SU-DHL-6 (cell line): ENCODE measurements around the gene RNF114.

Source experiments
- H2AFZ ChIP-seq: fragments of 200-600 bp; sonication (generic); 2 replicates; pipeline ENCODE4 v1.6.1; 2014; ENCODE audit warnings: low read depth, mild to moderate bottlenecking, moderate library complexity, mixed read lengths, antibody characterized with exemption, low read length; ENCODE audit not compliant: severe bottlenecking
- H3F3A ChIP-seq: fragments of 200-600 bp; shearing (Covaris generic); 2 replicates; pipeline ENCODE4 v1.6.0; 2016; ENCODE audit warnings: antibody characterized with exemption, mild to moderate bottlenecking; ENCODE audit not compliant: insufficient read depth
- H3K27ac ChIP-seq: fragments of 200-600 bp; sonication (generic); 2 replicates; pipeline ENCODE4 v1.5.1; 2016; ENCODE audit warnings: low read depth, mild to moderate bottlenecking, low read length, moderate library complexity, mixed read lengths
- H3K27me3 ChIP-seq: fragments of 200-600 bp; sonication (generic), shearing (Covaris generic); 2 replicates; pipeline ENCODE4 v1.6.0; 2014; ENCODE audit warnings: mild to moderate bottlenecking, low read length
- H3K36me3 ChIP-seq: fragments of 200-600 bp; sonication (generic); 2 replicates; pipeline ENCODE4 v1.6.1; 2014; ENCODE audit warnings: mild to moderate bottlenecking, low read length, mixed read lengths
- H3K4me2 ChIP-seq: fragments of 300-600, 200-600 bp; shearing (Covaris generic), sonication (generic); 2 replicates; pipeline ENCODE4 v1.6.0; 2014; ENCODE audit warnings: low read length, low read depth, mild to moderate bottlenecking; ENCODE audit not compliant: poor library complexity, severe bottlenecking
- H3K4me3 ChIP-seq: fragments of 200-600 bp; sonication (generic); 2 replicates; pipeline ENCODE4 v1.5.1; 2014; ENCODE audit warnings: antibody characterized with exemption, low read length, mild to moderate bottlenecking, mixed read lengths; ENCODE audit not compliant: insufficient read depth, poor library complexity, severe bottlenecking
- H3K79me2 ChIP-seq: fragments of 200-600 bp; sonication (generic); 2 replicates; pipeline ENCODE4 v1.6.1; 2014; ENCODE audit warnings: mild to moderate bottlenecking, low read length, moderate library complexity; ENCODE audit not compliant: insufficient read depth
- H3K9ac ChIP-seq: fragments of 200-600 bp; sonication (generic); 2 replicates; pipeline ENCODE4 v1.7.0; 2014; ENCODE audit warnings: mild to moderate bottlenecking, low read length
- H3K9me2 ChIP-seq: fragments of 200-600 bp; sonication (generic); replicated peaks from 2 replicates; pipeline ENCODE4 v1.6.1; 2014; ENCODE audit warnings: low read length; ENCODE audit not compliant: insufficient read depth
- H3K9me3 ChIP-seq: fragments of 200-600 bp; sonication (generic); 2 replicates; pipeline ENCODE4 v1.6.1; 2014; ENCODE audit warnings: low read length, mixed read lengths; ENCODE audit not compliant: insufficient read depth
- H4K20me1 ChIP-seq: fragments of 200-600 bp; sonication (generic); 2 replicates; pipeline ENCODE4 v1.6.1; 2014; ENCODE audit warnings: low read depth, mild to moderate bottlenecking, antibody characterized with exemption, low read length, moderate library complexity, mixed read lengths
- CTCF ChIP-seq: fragments of 200-600 bp; sonication (generic); IDR thresholded peaks from one replicate; pipeline ENCODE4 v1.5.1; 2017; ENCODE audit warnings: antibody characterized with exemption, mild to moderate bottlenecking, low read length, moderate library complexity; ENCODE audit not compliant: insufficient read depth, poor library complexity, severe bottlenecking
- EZH2phosphoT487 ChIP-seq: fragments of 200-600 bp; sonication (generic), shearing (Covaris generic); conservative IDR thresholded peaks from 2 replicates; pipeline ENCODE4 v1.6.1; 2018; ENCODE audit warnings: mild to moderate bottlenecking, antibody characterized with exemption, low read length, moderate library complexity, mixed read lengths

The RNF114 gene

DNA sequence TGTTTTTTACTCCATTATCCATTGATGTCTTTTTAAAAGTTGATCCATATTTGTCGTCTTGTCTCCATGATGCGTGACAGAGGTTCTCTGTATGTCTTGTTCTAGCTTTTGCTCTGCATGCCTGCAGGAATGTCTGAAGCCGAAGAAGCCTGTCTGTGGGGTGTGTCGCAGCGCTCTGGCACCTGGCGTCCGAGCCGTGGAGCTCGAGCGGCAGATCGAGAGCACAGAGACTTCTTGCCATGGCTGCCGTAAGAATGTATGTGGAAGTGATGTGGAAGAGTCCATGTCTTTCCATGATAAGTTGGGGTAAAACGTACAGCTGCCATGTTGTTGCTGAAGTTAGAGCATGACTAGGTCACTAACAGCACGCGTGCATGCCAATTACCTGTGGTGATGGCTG is 5.3 kb downstream of the RNF114 start:
- Histone ChIP-seq H3K36me3 (peaks cover 13% of the 10 kb centered on the region), H3K27me3 (no peaks in the 10 kb centered on the region), H3K27ac (no peak overlapping the region), H3K4me2 (no peak overlapping the region), H3K9me3 (no peaks in the 10 kb centered on the region), H3K79me2 (peaks cover 53% of the 10 kb centered on the region), H3K9ac (no peak overlapping the region), H2AFZ (no peak overlapping the region), H3F3A (no peaks in the 10 kb centered on the region), H3K9me2 (no peaks in the 10 kb centered on the region), H4K20me1 (no peaks in the 10 kb centered on the region), H3K4me3 (no peak overlapping the region)
- TF ChIP-seq CTCF (no peak), EZH2phosphoT487 (no peak)

DNA sequence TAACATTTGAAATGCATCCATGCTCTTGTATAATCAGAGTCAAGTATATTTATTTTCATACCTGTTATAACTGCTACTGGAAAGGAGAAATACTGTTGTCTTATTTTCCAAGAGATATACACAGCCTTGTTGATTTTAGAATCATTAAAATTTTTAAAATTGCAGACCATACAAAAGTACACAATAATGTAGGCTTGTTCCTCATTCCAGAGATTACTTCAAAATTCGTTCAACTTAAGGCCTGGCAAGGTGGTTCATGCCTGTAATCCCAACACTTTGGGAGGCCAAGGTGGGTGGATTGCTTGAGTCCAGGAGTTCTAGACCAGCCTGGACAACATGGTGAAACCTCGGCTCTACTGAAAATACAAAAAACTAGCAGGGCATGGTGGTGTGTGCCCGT is 6.1 kb downstream of the RNF114 start:
- Histone ChIP-seq H2AFZ (no peak overlapping the region), H3K4me3 (no peak overlapping the region), H4K20me1 (no peaks in the 10 kb centered on the region), H3K27ac (no peak overlapping the region), H3K9me3 (no peaks in the 10 kb centered on the region), H3K36me3 (peaks cover 14% of the 10 kb centered on the region), H3F3A (no peaks in the 10 kb centered on the region), H3K79me2 (peaks cover 45% of the 10 kb centered on the region), H3K27me3 (no peaks in the 10 kb centered on the region), H3K9ac (no peak overlapping the region), H3K4me2 (no peak overlapping the region), H3K9me2 (no peaks in the 10 kb centered on the region)
- no peak for TF ChIP-seq EZH2phosphoT487
- TF ChIP-seq CTCF: no peak

DNA sequence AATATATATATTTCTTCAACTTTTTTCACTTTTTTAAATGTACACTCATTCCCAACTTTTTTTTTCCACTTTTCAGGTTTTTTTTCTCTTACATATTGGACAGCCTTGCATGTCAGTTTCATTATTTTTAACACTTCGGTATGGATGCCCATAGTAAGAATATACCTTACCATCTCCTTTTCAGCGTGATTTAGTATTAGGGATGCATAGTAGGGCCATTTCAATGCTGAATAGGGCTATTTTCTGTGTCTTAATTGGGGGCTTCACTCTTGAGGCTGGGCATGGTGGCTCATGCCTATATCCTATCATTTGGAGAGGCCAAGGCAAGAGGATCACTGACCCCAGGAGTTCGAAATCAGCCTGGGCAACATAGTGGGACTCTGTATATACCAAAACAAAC is 6.7 kb downstream of the RNF114 start:
- Histone ChIP-seq H3K36me3 (peaks cover 14% of the 10 kb centered on the region), H3F3A (no peaks in the 10 kb centered on the region), H2AFZ (no peak overlapping the region), H4K20me1 (no peaks in the 10 kb centered on the region), H3K9me2 (no peaks in the 10 kb centered on the region), H3K79me2 (peaks cover 38% of the 10 kb centered on the region), H3K9me3 (no peaks in the 10 kb centered on the region), H3K27me3 (no peaks in the 10 kb centered on the region), H3K4me3 (no peak overlapping the region), H3K27ac (no peak overlapping the region), H3K4me2 (no peak overlapping the region), H3K9ac (no peak overlapping the region)
- TF ChIP-seq EZH2phosphoT487 (no peak), CTCF (no peak)

GRCh38 chr20:49945306-49945700 is 9.1 kb downstream of the RNF114 start:
- no peak for TF ChIP-seq EZH2phosphoT487
- TF ChIP-seq CTCF: no peak
- H3K36me3 ChIP-seq: peaks cover 16% of the 10 kb centered on the region
- H3K27me3 ChIP-seq: no peaks in the 10 kb centered on the region
- H2AFZ ChIP-seq: no peak overlapping the region
- no peaks in the 10 kb centered on the region for H3F3A ChIP-seq
- peaks cover 15% of the 10 kb centered on the region for H3K79me2 ChIP-seq
- H3K27ac ChIP-seq: no peak overlapping the region
- no peaks in the 10 kb centered on the region for H4K20me1 ChIP-seq
- H3K9me3 ChIP-seq: no peaks in the 10 kb centered on the region
- no peak overlapping the region for H3K4me2 ChIP-seq
- H3K9ac ChIP-seq: no peak overlapping the region
- H3K4me3 ChIP-seq: no peak overlapping the region
- H3K9me2 ChIP-seq: no peaks in the 10 kb centered on the region
